Fibroblast of the aortic adventitia (primary cell): ENCODE results near the gene TSR1. TPM values are rescaled to one million over a fixed set of nuclear protein-coding genes. Genes with fewer than 3 reads are reported as not detected.

Experiments used
- DNase-seq: peaks from one replicate; pipeline ENCODE4 v3.0.0-alpha.2; 2010; ENCODE audit warnings: low read depth
- H3K4me3 ChIP-seq: 2 replicates; pipeline ENCODE4 v1.5.1; 2011; ENCODE audit warnings: low read depth, mild to moderate bottlenecking, control low read depth, low read length, moderate library complexity
- CTCF ChIP-seq: IDR thresholded peaks from 2 replicates; pipeline ENCODE4 v1.5.1; 2011; ENCODE audit warnings: mild to moderate bottlenecking, low read length, control low read depth, inconsistent platforms; ENCODE audit not compliant: insufficient read depth
- total RNA-seq: library from RNA; depleted of rRNA; stranded (reverse); fragments of >200 nt; gene quantifications from 2 replicates; pipeline ENCODE4 v1.2.3, GENCODE V29; 2012; ENCODE audit warnings: low replicate concordance

The TSR1 gene
- total RNA-seq, 1 donor: 44.5 TPM

GRCh38 chr17:2380226-2380922 lies 44.1 kb upstream of the TSR1 start:
- H3K4me3 ChIP-seq: no peak overlapping the region
- TF ChIP-seq CTCF: no peak
- DNase-seq: no peak

- H3K4me3 ChIP-seq: no peak overlapping the region
- no peak for TF ChIP-seq CTCF
- no peak for DNase-seq
Observed at GRCh38 chr17:2379489-2380225, 43.4 kb upstream of the TSR1 start.

- TF ChIP-seq CTCF: no peak
- DNase-seq: no peak
- H3K4me3 ChIP-seq: no peak overlapping the region
Observed at GRCh38 chr17:2378905-2379304, 42.6 kb upstream of the TSR1 start.

- TF ChIP-seq CTCF: no peak
- DNase-seq: no peak
- H3K4me3 ChIP-seq: no peak overlapping the region
Observed at GRCh38 chr17:2377659-2378058, 41.4 kb upstream of the TSR1 start.

GRCh38 chr17:2376107-2376506 lies 39.9 kb upstream of the TSR1 start:
- TF ChIP-seq CTCF: no peak
- no peak overlapping the region for H3K4me3 ChIP-seq
- no peak for DNase-seq

- TF ChIP-seq CTCF: no peak
- DNase-seq: no peak
- H3K4me3 ChIP-seq: no peak overlapping the region
Observed at GRCh38 chr17:2375406-2375805, 39.1 kb upstream of the TSR1 start.
